Spinal cord (tissue), 4 donors: ENCODE results near the gene KIF5C. TPM values are rescaled to one million over a fixed set of nuclear protein-coding genes. Genes with fewer than 3 reads are reported as not detected.

ENCODE experiments used
- polyA plus RNA-seq, 2 donors: library from polyadenylated mRNA; unstranded; fragments of 120-200 nt; gene quantifications; one replicate each; pipeline ENCODE4 v1.2.1, GENCODE V29; 2013; ENCODE audit not compliant: insufficient read length in 2 of 2
- small RNA-seq: library from RNA; depleted of rRNA; stranded (forward); fragments of <200 nt; gene quantifications from one replicate; pipeline ENCODE3, GENCODE V24; 2014; ENCODE audit warnings: low replicate concordance
- total RNA-seq, 2 donors: library from RNA; depleted of rRNA in 1 of 2; stranded (reverse); fragments of 120-200 nt in 1 of 2; fragments of >200 nt in 1 of 2; gene quantifications; one replicate each; pipeline versions ENCODE4 v1.2.3 to v1.2.4, GENCODE V29; 2013 to 2014

Gene KIF5C
- total and polyA plus RNA-seq, 4 donors = 79.2 to 279 (median 210) TPM

Small RNAs within 50 kb of the gene (small RNA-seq; reads per million reads assigned to genes)
- 0.10 reads per million for gene RNU2-9P
- not detected for gene UBBP3

Other genes with a start within 250 kb of the KIF5C start
- gene EPC2, start 230.5 kb upstream of the KIF5C start, total RNA-seq = 10 to 100 TPM; 35.3 to 52.6 TPM
- gene EPC2, start 230.5 kb upstream of the KIF5C start, polyA plus RNA-seq = 10 to 100 TPM; 31.5 to 40.9 TPM
- gene LYPD6B, start 163.5 kb downstream of the KIF5C start, total RNA-seq = 1 to 10 TPM; 5.7 to 9.4 TPM
- 10 to 100 TPM in 1 of 2 donors, 1 to 10 TPM in 1; 8.5 to 11.0 TPM for gene LYPD6B, start 163.5 kb downstream of the KIF5C start, polyA plus RNA-seq